HEK293 (cell line): ENCODE data around the gene PLEKHJ1.

Source experiments
- CTCF ChIA-PET: fragments of 350-600 bp; formaldehyde crosslinking; extraction: SDS; loops from one replicate; lab custom pipeline; 2021; ENCODE audit warnings: antibody characterized with exemption; lab: Yijun Ruan, JAX
- POLR2A ChIA-PET: fragments of 300-600 bp; formaldehyde crosslinking; extraction: SDS; loops from one replicate; lab custom pipeline; 2020; ENCODE audit warnings: antibody characterized with exemption, inconsistent platforms; lab: Yijun Ruan, JAX
- H3K27ac ChIP-seq: fragments of 200-500 bp; sonication (Bioruptor generic); 2 replicates; pipeline ENCODE4 v1.5.1; 2014; ENCODE audit warnings: low read depth, low read length, control low read depth, inconsistent platforms; ENCODE audit errors: extremely low read depth
- H3K36me3 ChIP-seq, 2 experiments: fragments of 200-500 bp in 1 of 2; sonication (Bioruptor generic) in 1 of 2; 1 replicate in 1 of 2; 2 replicates in 1 of 2; pipeline ENCODE4 v1.5.1; 2014 to 2017; ENCODE audit warnings: inconsistent platforms in 2 of 2, low read length in 2 of 2; ENCODE audit not compliant: control insufficient read depth in 2 of 2, insufficient read depth in 1 of 2
- H3K4me1 ChIP-seq: fragments of 200-500 bp; sonication (Bioruptor generic); 2 replicates; pipeline ENCODE4 v1.5.1; 2014; ENCODE audit warnings: mild to moderate bottlenecking, low read length, inconsistent platforms; ENCODE audit not compliant: control insufficient read depth, insufficient read depth
- H3K4me3 ChIP-seq: 2 replicates; pipeline ENCODE4 v1.5.1; 2011; ENCODE audit warnings: low read depth, mild to moderate bottlenecking, control low read depth, low read length, moderate library complexity
- H3K9me3 ChIP-seq: fragments of 200-500 bp; sonication (Bioruptor generic); 2 replicates; pipeline ENCODE4 v1.5.1; 2014; ENCODE audit warnings: low read depth, low read length, inconsistent platforms; ENCODE audit not compliant: control insufficient read depth, insufficient read depth
- KLF8 ChIP-seq: fragments of 450-650 bp; formaldehyde crosslinking; IDR thresholded peaks from 2 replicates; pipeline ENCODE4 v1.5.1; 2016; ENCODE audit warnings: missing biosample characterization, missing genetic modification characterization
- ZNF16 ChIP-seq: fragments of 450-650 bp; formaldehyde crosslinking; IDR thresholded peaks from 2 replicates; pipeline ENCODE4 v1.5.1; 2016; ENCODE audit warnings: low read depth, missing biosample characterization, missing genetic modification characterization
- ZNF2 ChIP-seq: fragments of 450-650 bp; formaldehyde crosslinking; IDR thresholded peaks from 2 replicates; pipeline ENCODE4 v1.5.1; 2016; ENCODE audit warnings: missing biosample characterization, missing genetic modification characterization
- ZNF214 ChIP-seq: fragments of 450-650 bp; formaldehyde crosslinking; IDR thresholded peaks from 2 replicates; pipeline ENCODE4 v1.5.1; 2017; ENCODE audit warnings: missing biosample characterization, mild to moderate bottlenecking, missing genetic modification characterization, borderline replicate concordance
- ZNF311 ChIP-seq: fragments of 450-650 bp; formaldehyde crosslinking; IDR thresholded peaks from 2 replicates; pipeline ENCODE4 v1.5.1; 2017; ENCODE audit warnings: missing biosample characterization, missing genetic modification characterization, borderline replicate concordance
- ZNF324 ChIP-seq: fragments of 450-650 bp; formaldehyde crosslinking; IDR thresholded peaks from 2 replicates; pipeline ENCODE4 v1.5.1; 2016; ENCODE audit warnings: missing biosample characterization, missing genetic modification characterization
- ZNF335 ChIP-seq: fragments of 450-650 bp; formaldehyde crosslinking; conservative IDR thresholded peaks from 2 replicates; pipeline ENCODE4 v1.5.1; 2016; ENCODE audit warnings: missing biosample characterization, missing genetic modification characterization
- ZNF350 ChIP-seq: fragments of 450-650 bp; formaldehyde crosslinking; IDR thresholded peaks from 2 replicates; pipeline ENCODE4 v1.5.0; 2017; ENCODE audit warnings: missing biosample characterization, mild to moderate bottlenecking, missing genetic modification characterization
- ZNF449 ChIP-seq: fragments of 450-650 bp; formaldehyde crosslinking; IDR thresholded peaks from 2 replicates; pipeline ENCODE4 v1.5.1; 2017; ENCODE audit warnings: missing biosample characterization, mild to moderate bottlenecking, missing genetic modification characterization, moderate library complexity
- ZNF621 ChIP-seq: fragments of 450-650 bp; formaldehyde crosslinking; IDR thresholded peaks from 2 replicates; pipeline ENCODE4 v1.5.1; 2017; ENCODE audit warnings: missing biosample characterization, missing genetic modification characterization
- ZNF639 ChIP-seq: fragments of 450-650 bp; formaldehyde crosslinking; IDR thresholded peaks from 2 replicates; pipeline ENCODE4 v1.5.1; 2016; ENCODE audit warnings: missing biosample characterization, missing genetic modification characterization
- ZNF654 ChIP-seq: fragments of 450-650 bp; formaldehyde crosslinking; IDR thresholded peaks from 2 replicates; pipeline ENCODE4 v1.5.1; 2016; ENCODE audit warnings: low read depth, missing biosample characterization, missing genetic modification characterization
- ZNF660 ChIP-seq: fragments of 450-650 bp; IDR thresholded peaks from 2 replicates; pipeline ENCODE4 v1.5.1; 2018; ENCODE audit warnings: missing biosample characterization, mild to moderate bottlenecking, missing genetic modification characterization
- ZNF791 ChIP-seq: fragments of 450-650 bp; formaldehyde crosslinking; IDR thresholded peaks from 2 replicates; pipeline ENCODE4 v1.5.1; 2016; ENCODE audit warnings: missing biosample characterization, missing genetic modification characterization
- TF ChIP-seq, protein P1 (sequence below): fragments of 450-650 bp; formaldehyde crosslinking; IDR thresholded peaks from 2 replicates; pipeline ENCODE4 v1.5.1; 2016; ENCODE audit warnings: missing biosample characterization, missing genetic modification characterization
- TF ChIP-seq, protein P2 (sequence below): fragments of 450-650 bp; formaldehyde crosslinking; IDR thresholded peaks from 2 replicates; pipeline ENCODE4 v1.5.1; 2017; ENCODE audit warnings: missing biosample characterization, missing genetic modification characterization
- TF ChIP-seq, protein P3 (sequence below): fragments of 450-650 bp; formaldehyde crosslinking; IDR thresholded peaks from 2 replicates; pipeline ENCODE4 v1.5.1; 2016; ENCODE audit warnings: missing biosample characterization, missing genetic modification characterization

Gene PLEKHJ1

GRCh38 chr19:2199861-2200623 is 36.1 kb downstream of the PLEKHJ1 start:
- H3K4me1 ChIP-seq = no peaks in the 10 kb centered on the region
- H3K36me3 ChIP-seq = peaks cover 0 to 50% of the 10 kb centered on the region in 2 experiments; a peak in 2 of 3 replicates
- no peak overlapping the region for H3K27ac ChIP-seq
- no peaks in the 10 kb centered on the region for H3K9me3 ChIP-seq
- ChIA-PET CTCF (interaction anchor here (1.0 to 1.1 kb wide), 2 partner anchors 28 to 48 kb away, joined by 3 to 7 read pairs; no protein-coding TSS in a partner anchor), POLR2A (no interaction called here)
- TF ChIP-seq ZNF791 (tag by site-specific recombination) (no peak), ZNF16 (tag by site-specific recombination) (no peak), ZNF449 (tag by site-specific recombination) (0 out of 2 replicates have a peak, but pooled peaks have one; percentile 23), ZNF639 (tag by site-specific recombination) (no peak)
- H3K4me3 ChIP-seq = no peak overlapping the region

DNA sequence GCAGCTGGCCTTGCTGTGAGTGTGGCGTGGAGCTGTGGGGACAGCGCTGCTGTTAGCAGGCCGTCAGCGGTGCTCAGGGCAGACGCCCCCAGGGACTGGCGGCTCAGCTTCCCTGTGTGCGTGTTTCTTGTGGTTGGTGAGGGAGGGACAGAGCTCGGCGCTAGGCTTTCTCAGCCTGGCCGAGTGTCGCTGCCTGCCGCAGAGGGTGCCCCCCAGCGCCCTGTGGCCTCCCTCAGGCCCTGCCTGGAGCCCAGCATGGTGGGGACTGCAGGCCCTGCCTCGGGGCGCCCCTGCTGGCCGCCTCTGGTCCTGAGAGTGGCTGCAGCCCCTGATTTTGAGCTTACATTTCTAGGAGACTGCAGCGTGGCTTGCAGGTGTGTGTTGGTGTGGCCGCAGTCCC is 36.9 kb downstream of the PLEKHJ1 start:
- TF ChIP-seq, protein P1, sequence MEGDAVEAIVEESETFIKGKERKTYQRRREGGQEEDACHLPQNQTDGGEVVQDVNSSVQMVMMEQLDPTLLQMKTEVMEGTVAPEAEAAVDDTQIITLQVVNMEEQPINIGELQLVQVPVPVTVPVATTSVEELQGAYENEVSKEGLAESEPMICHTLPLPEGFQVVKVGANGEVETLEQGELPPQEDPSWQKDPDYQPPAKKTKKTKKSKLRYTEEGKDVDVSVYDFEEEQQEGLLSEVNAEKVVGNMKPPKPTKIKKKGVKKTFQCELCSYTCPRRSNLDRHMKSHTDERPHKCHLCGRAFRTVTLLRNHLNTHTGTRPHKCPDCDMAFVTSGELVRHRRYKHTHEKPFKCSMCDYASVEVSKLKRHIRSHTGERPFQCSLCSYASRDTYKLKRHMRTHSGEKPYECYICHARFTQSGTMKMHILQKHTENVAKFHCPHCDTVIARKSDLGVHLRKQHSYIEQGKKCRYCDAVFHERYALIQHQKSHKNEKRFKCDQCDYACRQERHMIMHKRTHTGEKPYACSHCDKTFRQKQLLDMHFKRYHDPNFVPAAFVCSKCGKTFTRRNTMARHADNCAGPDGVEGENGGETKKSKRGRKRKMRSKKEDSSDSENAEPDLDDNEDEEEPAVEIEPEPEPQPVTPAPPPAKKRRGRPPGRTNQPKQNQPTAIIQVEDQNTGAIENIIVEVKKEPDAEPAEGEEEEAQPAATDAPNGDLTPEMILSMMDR (tag by site-specific recombination) = peak; percentile 30; the same call in 1 of the 2 replicates
- no peak for TF ChIP-seq ZNF324 (tag by site-specific recombination)
- TF ChIP-seq, all 188 proteins: peak for 1
- Histone ChIP-seq H3K4me1 (no peaks in the 10 kb centered on the region), H3K4me3 (no peak overlapping the region), H3K36me3 (peaks cover 0 to 51% of the 10 kb centered on the region in 2 experiments; a peak in 2 of 3 replicates), H3K9me3 (no peaks in the 10 kb centered on the region), H3K27ac (no peak overlapping the region)
- CTCF ChIA-PET = interaction anchor here (0.6 to 1.1 kb wide), 4 partner anchors 13 to 47 kb away, joined by 3 to 7 read pairs (median 4); no protein-coding TSS in a partner anchor
- POLR2A ChIA-PET = interaction anchor here (0.9 kb wide), 1 partner anchor 43 kb away, joined by 3 read pairs; no protein-coding TSS in a partner anchor

- Histone ChIP-seq H3K4me3 (no peak overlapping the region), H3K27ac (no peak overlapping the region), H3K4me1 (no peaks in the 10 kb centered on the region), H3K9me3 (no peaks in the 10 kb centered on the region), H3K36me3 (peaks cover 0 to 50% of the 10 kb centered on the region in 2 experiments; a peak in 2 of 3 replicates)
- ChIA-PET POLR2A (interaction anchor here (0.9 kb wide), 1 partner anchor 42 kb away, joined by 3 read pairs; no protein-coding TSS in a partner anchor), CTCF (interaction anchor here (0.6 to 0.9 kb wide), 2 partner anchors 35 to 40 kb away, joined by 3 to 5 read pairs; no protein-coding TSS in a partner anchor)
- TF ChIP-seq, protein P2, sequence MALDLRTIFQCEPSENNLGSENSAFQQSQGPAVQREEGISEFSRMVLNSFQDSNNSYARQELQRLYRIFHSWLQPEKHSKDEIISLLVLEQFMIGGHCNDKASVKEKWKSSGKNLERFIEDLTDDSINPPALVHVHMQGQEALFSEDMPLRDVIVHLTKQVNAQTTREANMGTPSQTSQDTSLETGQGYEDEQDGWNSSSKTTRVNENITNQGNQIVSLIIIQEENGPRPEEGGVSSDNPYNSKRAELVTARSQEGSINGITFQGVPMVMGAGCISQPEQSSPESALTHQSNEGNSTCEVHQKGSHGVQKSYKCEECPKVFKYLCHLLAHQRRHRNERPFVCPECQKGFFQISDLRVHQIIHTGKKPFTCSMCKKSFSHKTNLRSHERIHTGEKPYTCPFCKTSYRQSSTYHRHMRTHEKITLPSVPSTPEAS (tag by site-specific recombination) = no peak
- TF ChIP-seq ZNF660 (no peak), ZNF335 (tag by site-specific recombination) (no peak), ZNF214 (tag by site-specific recombination) (no peak), ZNF350 (tag by site-specific recombination) (no peak), ZNF654 (no peak), ZNF621 (no peak), KLF8 (tag by site-specific recombination) (no peak), ZNF311 (no peak), ZNF2 (tag by site-specific recombination) (no peak)
- TF ChIP-seq, protein P3, sequence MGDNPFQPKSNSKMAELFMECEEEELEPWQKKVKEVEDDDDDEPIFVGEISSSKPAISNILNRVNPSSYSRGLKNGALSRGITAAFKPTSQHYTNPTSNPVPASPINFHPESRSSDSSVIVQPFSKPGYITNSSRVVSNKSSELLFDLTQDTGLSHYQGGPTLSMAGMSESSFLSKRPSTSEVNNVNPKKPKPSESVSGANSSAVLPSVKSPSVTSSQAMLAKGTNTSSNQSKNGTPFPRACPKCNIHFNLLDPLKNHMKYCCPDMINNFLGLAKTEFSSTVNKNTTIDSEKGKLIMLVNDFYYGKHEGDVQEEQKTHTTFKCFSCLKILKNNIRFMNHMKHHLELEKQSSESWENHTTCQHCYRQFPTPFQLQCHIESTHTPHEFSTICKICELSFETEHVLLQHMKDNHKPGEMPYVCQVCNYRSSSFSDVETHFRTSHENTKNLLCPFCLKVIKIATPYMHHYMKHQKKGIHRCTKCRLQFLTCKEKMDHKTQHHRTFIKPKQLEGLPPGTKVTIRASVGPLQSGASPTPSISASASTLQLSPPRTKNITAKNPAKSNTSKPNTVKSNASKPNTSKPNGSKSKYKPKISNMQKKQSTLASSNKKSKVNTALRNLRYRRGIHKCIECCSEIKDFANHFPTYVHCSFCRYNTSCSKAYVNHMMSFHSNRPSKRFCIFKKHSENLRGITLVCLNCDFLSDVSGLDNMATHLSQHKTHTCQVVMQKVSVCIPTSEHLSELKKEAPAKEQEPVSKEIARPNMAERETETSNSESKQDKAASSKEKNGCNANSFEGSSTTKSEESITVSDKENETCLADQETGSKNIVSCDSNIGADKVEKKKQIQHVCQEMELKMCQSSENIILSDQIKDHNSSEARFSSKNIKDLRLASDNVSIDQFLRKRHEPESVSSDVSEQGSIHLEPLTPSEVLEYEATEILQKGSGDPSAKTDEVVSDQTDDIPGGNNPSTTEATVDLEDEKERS (tag by site-specific recombination) = no peak
Measured at GRCh38 chr19:2198317-2198716, 37.8 kb downstream of the PLEKHJ1 start.
